Smooth muscle cell (in vitro differentiated cells): ENCODE data around the gene MLLT3. TPM values are rescaled to one million over a fixed set of nuclear protein-coding genes. Genes with fewer than 3 reads are reported as not detected.

Source experiments
- DNase-seq: peaks from one replicate; lab custom pipeline; 2025; ENCODE audit not compliant: unreplicated experiment; lab: John Stamatoyannopoulos, UW
- H2AFZ ChIP-seq: fragments of 200-600 bp; sonication (generic); 2 replicates; pipeline ENCODE4 v1.6.0; 2016; ENCODE audit warnings: antibody characterized with exemption, low read depth, mild to moderate bottlenecking
- H3F3A ChIP-seq: fragments of 200-600 bp; sonication (generic); 2 replicates; pipeline ENCODE4 v1.6.0; 2017; ENCODE audit warnings: antibody characterized with exemption, low read depth
- H3K27ac ChIP-seq: fragments of 200-600 bp; sonication (generic); 2 replicates; pipeline ENCODE4 v1.5.1; 2016; ENCODE audit warnings: low read depth, mild to moderate bottlenecking
- H3K27me3 ChIP-seq: fragments of 200-600 bp; sonication (generic); 2 replicates; pipeline ENCODE4 v1.6.1; 2016; ENCODE audit warnings: low read depth, mild to moderate bottlenecking
- H3K36me3 ChIP-seq: fragments of 200-600 bp; sonication (generic); 2 replicates; pipeline ENCODE4 v1.5.1; 2016; ENCODE audit warnings: low read depth
- H3K4me1 ChIP-seq: fragments of 200-600 bp; sonication (generic); 2 replicates; pipeline ENCODE4 v1.5.1; 2016; ENCODE audit warnings: low read depth
- H3K4me2 ChIP-seq: fragments of 200-600 bp; sonication (generic); 2 replicates; pipeline ENCODE4 v1.6.0; 2016; ENCODE audit warnings: mild to moderate bottlenecking
- H3K4me3 ChIP-seq: fragments of 200-600 bp; sonication (generic); 2 replicates; pipeline ENCODE4 v1.5.1; 2016; ENCODE audit warnings: mild to moderate bottlenecking
- H3K79me2 ChIP-seq: fragments of 200-600 bp; sonication (generic); 2 replicates; pipeline ENCODE4 v1.6.0; 2016; ENCODE audit warnings: low read depth, mild to moderate bottlenecking
- H3K9ac ChIP-seq: fragments of 200-600 bp; sonication (generic); 2 replicates; pipeline ENCODE4 v1.6.0; 2016; ENCODE audit warnings: low read depth
- H3K9me3 ChIP-seq: fragments of 200-600 bp; sonication (generic); replicated peaks from 2 replicates; pipeline ENCODE4 v1.5.1; 2016; ENCODE audit warnings: low read depth
- H4K20me1 ChIP-seq: fragments of 200-600 bp; sonication (generic); 2 replicates; pipeline ENCODE4 v1.6.0; 2016; ENCODE audit warnings: low read depth
- WGBS: methylation state at CpG from one replicate; pipeline ENCODE4 v1.1.7; 2016; ENCODE audit warnings: low lambda C conversion rate; 5-methylcytosine and 5-hydroxymethylcytosine counted together
- polyA plus RNA-seq: library from polyadenylated mRNA; unstranded; fragments of >200 nt; fragmentation: Nextera tagmentation; extraction: Ambion mirVana; gene quantifications from 2 replicates; pipeline ENCODE4 v1.2.1, GENCODE V29; 2016
- total RNA-seq: library from RNA; depleted of rRNA; stranded (reverse); fragments of >200 nt; gene quantifications from 2 replicates; pipeline ENCODE4 v1.2.3, GENCODE V29; 2014
- TF ChIP-seq, protein P1 (sequence below): fragments of 200-600 bp; sonication (generic); IDR thresholded peaks from 2 replicates; pipeline ENCODE4 v1.5.1; 2017; ENCODE audit warnings: borderline replicate concordance, mild to moderate bottlenecking, antibody characterized with exemption; ENCODE audit not compliant: insufficient read depth, poor library complexity, severe bottlenecking

Gene MLLT3
- total and polyA plus RNA-seq, 2 experiments from 2014 or later, result 21.9 to 29.9 TPM

DNA sequence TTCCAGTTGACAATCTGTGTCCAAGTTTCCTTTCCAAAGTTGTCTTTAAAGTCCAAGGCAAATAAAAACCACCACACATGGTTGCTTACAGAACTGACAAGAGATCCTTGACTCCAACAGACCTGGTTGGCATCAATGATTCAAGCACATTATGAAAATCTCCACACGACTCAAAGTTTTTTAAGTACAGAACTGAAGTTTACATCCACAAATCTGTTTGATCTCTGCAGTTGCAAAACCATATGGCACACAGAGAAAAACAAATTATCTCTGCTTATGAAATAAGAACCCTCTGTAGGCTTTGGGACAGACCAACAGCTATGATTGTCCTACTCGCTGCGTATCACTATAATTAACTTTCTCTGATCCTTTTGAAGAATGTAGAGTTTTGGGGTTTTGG is 60.8 kb downstream of the MLLT3 start:
- H2AFZ ChIP-seq, result no peak overlapping the region
- H4K20me1 ChIP-seq, result peaks cover 77% of the 10 kb centered on the region
- TF ChIP-seq, protein P1, sequence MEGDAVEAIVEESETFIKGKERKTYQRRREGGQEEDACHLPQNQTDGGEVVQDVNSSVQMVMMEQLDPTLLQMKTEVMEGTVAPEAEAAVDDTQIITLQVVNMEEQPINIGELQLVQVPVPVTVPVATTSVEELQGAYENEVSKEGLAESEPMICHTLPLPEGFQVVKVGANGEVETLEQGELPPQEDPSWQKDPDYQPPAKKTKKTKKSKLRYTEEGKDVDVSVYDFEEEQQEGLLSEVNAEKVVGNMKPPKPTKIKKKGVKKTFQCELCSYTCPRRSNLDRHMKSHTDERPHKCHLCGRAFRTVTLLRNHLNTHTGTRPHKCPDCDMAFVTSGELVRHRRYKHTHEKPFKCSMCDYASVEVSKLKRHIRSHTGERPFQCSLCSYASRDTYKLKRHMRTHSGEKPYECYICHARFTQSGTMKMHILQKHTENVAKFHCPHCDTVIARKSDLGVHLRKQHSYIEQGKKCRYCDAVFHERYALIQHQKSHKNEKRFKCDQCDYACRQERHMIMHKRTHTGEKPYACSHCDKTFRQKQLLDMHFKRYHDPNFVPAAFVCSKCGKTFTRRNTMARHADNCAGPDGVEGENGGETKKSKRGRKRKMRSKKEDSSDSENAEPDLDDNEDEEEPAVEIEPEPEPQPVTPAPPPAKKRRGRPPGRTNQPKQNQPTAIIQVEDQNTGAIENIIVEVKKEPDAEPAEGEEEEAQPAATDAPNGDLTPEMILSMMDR, result no peak
- peaks cover 18% of the 10 kb centered on the region for H3K4me1 ChIP-seq
- no peak for DNase-seq
- H3K27ac ChIP-seq, result peak overlapping the region; percentile 45
- H3K79me2 ChIP-seq, result peaks cover 85% of the 10 kb centered on the region
- no peak overlapping the region for H3K9ac ChIP-seq
- peaks cover 11% of the 10 kb centered on the region for H3F3A ChIP-seq
- no peak overlapping the region for H3K4me3 ChIP-seq
- peak overlapping the region; percentile 41 for H3K4me2 ChIP-seq
- H3K36me3 ChIP-seq, result no peaks in the 10 kb centered on the region
- 25% methylated on average over 3 of the region's 3 CpGs for WGBS
- no peaks in the 10 kb centered on the region for H3K9me3 ChIP-seq
- no peaks in the 10 kb centered on the region for H3K27me3 ChIP-seq

DNA sequence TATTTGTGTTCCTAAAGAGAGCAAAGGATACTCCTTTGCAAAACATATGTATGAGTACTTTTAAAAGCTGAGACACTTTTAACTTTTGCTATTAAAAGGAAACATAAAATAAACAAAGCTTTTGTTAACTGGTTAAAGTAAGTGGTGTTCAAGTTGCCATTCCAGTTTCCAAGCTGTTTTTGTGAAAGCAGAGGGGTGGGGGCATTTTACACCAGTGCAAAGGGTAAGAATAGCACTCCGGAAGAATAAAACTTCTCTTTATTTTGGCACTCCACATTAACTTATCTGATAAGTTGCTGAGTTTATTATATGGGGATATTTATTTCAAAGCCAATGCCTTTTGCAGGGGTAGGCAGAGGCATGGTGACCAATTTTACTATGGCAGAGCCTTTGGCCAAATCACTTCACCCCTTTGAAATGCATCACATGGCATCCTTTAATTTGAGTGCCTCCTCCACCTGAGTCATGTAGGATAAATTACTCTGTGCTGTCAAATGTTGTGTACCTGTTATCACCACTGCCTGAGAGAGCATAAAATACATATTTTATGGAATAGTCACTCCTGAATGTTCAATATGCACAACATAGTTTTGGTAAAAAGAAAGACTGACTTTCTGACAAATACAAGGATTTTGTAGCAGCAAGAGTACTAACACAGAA is 62.9 kb downstream of the MLLT3 start:
- Histone ChIP-seq H3K4me3 (no peak overlapping the region), H2AFZ (no peak overlapping the region), H3K27ac (peak overlapping the region; percentile 90), H3K79me2 (peaks cover 87% of the 10 kb centered on the region), H3K4me2 (peak overlapping the region; percentile 65), H3F3A (peaks cover 11% of the 10 kb centered on the region), H3K9ac (peak overlapping the region; percentile 61), H4K20me1 (peaks cover 60% of the 10 kb centered on the region), H3K9me3 (no peaks in the 10 kb centered on the region), H3K36me3 (no peaks in the 10 kb centered on the region), H3K27me3 (no peaks in the 10 kb centered on the region), H3K4me1 (peaks cover 18% of the 10 kb centered on the region)
- TF ChIP-seq, protein P1, result no peak
- 84% methylated on average over 1 of the region's 1 CpG for WGBS
- DNase-seq, result no peak

DNA sequence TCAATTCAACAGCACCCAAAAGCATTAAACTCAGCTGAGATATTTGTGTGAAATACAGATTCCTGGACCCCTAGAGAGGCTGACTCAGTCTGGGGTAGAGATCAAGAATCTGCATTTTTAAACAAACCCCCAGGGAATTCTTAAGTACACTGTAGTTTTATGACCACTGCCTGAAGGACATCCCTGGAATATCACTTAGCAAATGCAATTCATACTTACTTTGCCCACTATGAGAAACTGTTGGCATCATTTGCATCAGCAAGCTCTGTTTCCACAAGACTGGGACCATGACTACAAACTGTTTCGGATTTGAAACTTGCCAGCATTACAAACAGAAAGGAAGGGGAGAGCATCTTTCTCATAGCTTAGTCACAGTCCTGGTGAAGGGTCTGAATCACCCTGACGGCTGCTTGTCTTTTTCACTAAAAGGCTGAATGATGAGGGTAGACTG is 63.7 kb downstream of the MLLT3 start:
- H3K79me2 ChIP-seq, result peaks cover 87% of the 10 kb centered on the region
- TF ChIP-seq, protein P1, result no peak
- no peaks in the 10 kb centered on the region for H3K27me3 ChIP-seq
- no peaks in the 10 kb centered on the region for H3K9me3 ChIP-seq
- peak overlapping the region; percentile 90 for H3K27ac ChIP-seq
- H3K4me2 ChIP-seq, result peak overlapping the region; percentile 65
- no peak overlapping the region for H3K4me3 ChIP-seq
- H2AFZ ChIP-seq, result no peak overlapping the region
- peaks cover 11% of the 10 kb centered on the region for H3F3A ChIP-seq
- H4K20me1 ChIP-seq, result peaks cover 53% of the 10 kb centered on the region
- no peaks in the 10 kb centered on the region for H3K36me3 ChIP-seq
- DNase-seq, result no peak
- peaks cover 18% of the 10 kb centered on the region for H3K4me1 ChIP-seq
- H3K9ac ChIP-seq, result peak overlapping the region; percentile 61
- 4% methylated on average over 2 of the region's 2 CpGs for WGBS

DNA sequence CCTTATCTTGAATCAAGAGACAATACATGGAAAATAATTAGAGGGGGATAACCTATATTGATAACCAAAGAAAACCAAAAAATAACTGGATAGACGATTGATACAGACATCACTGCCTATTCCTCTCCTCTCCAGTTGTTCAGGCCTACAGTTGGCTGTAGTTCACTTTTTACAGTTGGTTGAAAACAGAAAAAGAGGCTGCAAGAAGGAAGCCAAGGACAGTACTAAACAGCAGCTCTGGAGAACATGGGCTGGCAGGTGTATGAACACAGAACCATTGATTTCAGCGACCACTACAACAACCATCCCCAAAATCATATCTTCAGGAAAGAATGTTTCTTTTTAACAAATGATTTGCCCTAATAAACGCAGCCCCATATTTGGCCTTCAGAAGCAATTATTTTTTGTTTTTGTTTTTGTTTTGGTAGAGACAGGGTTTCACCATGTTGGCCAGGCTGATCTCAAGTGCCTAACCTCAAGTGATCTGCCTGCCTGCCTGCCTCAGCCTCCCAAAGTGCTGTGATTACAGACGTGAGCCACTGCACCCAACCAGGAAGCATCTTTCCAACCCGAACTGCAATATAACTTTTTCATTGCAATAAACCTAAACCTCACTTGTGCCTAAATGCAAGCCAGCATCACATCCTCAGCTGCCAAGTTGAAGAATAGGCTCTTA is 64.3 kb downstream of the MLLT3 start:
- Histone ChIP-seq H3K4me3 (no peak overlapping the region), H3K36me3 (no peaks in the 10 kb centered on the region), H3K27ac (peak overlapping the region; percentile 90), H3K27me3 (no peaks in the 10 kb centered on the region), H3K9me3 (no peaks in the 10 kb centered on the region), H4K20me1 (peaks cover 54% of the 10 kb centered on the region), H3K4me2 (peak overlapping the region; percentile 65), H3F3A (peaks cover 11% of the 10 kb centered on the region), H3K9ac (peak overlapping the region; percentile 61), H3K79me2 (peaks cover 87% of the 10 kb centered on the region), H3K4me1 (peaks cover 18% of the 10 kb centered on the region), H2AFZ (no peak overlapping the region)
- no peak for DNase-seq
- WGBS, result 65% methylated on average over 5 of the region's 5 CpGs
- TF ChIP-seq, protein P1, result no peak
